LNCAP (cell line): Measurements from ENCODE around the gene PDE4D.

Experiments used
- TF ChIP-seq, protein P1 (sequence below): fragments of 450-650 bp; IDR thresholded peaks from 2 replicates; pipeline ENCODE4 v1.5.1; 2017; ENCODE audit warnings: mild to moderate bottlenecking

Gene PDE4D

DNA sequence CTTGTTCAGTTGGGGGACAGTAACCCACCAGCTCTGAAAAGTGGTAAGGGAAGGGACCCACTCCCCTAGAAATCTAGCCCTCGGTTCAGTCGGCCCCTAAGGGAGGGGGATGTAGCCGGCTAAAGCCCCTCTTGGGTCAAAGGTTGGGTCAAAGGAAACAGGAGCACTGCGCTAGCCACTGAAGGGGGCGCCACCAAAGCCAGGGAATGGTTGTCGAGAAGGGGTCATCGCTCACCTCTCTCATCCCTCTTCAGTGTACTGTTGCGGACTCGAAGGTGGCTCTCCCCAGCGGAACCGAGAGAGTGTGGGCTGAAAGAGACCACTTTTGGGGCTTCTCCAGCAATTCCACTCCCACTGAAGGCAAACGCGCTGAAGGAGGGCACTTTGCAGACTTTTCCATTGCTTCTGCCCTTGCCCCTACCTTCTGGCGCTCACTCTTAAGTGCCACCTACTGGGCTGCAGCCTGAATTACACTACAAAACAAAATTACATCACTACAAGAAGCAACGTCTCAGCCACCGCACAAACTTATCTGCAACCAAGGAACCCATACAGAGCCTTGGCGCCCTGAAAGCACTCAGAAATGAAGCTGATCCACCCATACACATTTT lies 396.9 kb downstream of the PDE4D start:
- TF ChIP-seq, protein P1, sequence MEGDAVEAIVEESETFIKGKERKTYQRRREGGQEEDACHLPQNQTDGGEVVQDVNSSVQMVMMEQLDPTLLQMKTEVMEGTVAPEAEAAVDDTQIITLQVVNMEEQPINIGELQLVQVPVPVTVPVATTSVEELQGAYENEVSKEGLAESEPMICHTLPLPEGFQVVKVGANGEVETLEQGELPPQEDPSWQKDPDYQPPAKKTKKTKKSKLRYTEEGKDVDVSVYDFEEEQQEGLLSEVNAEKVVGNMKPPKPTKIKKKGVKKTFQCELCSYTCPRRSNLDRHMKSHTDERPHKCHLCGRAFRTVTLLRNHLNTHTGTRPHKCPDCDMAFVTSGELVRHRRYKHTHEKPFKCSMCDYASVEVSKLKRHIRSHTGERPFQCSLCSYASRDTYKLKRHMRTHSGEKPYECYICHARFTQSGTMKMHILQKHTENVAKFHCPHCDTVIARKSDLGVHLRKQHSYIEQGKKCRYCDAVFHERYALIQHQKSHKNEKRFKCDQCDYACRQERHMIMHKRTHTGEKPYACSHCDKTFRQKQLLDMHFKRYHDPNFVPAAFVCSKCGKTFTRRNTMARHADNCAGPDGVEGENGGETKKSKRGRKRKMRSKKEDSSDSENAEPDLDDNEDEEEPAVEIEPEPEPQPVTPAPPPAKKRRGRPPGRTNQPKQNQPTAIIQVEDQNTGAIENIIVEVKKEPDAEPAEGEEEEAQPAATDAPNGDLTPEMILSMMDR = peak; percentile 45

DNA sequence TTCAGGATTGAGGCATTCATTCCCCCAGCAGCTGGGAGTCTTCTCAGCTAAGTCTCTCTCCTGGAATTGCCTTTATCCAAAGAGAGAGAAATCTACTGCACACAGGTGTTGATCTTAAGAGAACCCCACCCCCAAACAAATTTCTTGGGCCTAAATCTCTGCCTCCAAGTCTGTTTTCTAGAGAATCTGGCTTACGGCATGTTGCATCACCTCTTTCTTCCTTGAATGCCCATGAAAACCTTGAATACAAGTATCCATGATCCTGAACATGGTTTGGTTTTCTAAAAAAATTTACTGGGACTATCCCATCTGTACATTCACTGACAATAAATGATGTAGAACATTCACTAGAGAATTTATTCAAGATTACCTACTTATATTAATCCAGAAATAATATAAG lies 401.6 kb downstream of the PDE4D start:
- TF ChIP-seq, protein P1 = no peak

DNA sequence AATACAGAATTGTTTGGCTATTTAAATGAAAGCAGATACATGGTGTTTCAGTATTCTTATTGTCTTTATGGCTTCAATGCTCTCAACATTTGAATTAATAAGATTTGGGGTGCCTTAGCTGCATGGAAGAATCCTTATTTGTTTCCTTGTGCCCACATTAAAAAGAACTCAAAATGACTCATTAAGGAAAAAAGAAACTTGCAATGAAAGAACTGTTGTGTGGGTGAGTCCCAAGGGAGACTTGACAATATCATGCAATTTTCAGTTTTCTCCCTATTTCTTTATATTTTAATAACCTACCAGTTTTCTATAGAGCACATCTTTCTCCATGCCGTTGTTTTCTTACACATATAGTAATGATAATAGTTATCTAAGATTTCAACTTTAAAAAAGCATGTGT lies 404.0 kb downstream of the PDE4D start:
- TF ChIP-seq, protein P1 = no peak

DNA sequence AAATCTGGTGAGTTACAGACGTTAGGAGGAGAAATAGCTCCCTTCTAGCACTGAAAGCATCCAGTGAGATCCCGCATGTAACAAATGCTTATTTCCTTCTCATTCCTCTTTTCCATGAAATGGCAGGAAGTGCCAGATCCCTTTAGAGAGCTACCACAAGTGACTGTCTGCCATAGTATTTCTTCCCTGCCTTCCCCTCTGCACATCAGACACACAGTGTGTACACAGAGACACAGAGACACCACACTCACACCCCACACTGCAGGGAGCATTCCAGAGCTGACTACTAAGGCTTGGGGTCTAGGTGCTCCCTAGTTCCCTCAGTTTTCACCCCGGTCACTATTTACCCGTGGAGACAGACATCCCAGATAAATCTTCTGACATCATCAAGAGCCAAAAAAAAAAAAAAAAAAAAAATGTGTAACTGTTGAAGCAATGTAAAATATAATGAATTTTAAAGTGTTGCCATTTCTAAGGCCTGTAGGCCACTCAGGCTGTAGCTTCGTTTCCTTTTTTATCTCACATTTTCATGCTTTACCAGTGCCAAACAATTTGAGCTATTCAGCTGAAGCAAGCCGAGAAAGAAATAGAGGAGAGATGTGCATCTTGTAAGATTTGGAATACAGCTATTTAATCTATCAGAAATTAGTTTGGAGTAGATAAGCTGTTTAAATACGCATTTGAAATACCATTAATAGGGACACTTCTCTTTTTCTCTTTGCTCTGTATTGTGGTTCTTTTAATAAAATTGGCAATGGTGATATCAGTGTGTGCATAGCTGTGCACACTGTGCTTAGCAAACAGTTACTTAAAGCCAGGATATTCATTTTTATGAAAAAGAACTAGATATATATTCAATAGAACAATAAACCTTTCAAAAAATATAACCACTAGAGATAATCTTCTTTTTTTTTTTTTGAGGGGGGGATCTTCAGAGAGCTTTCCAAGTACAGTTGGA lies 405.5 kb downstream of the PDE4D start:
- TF ChIP-seq, protein P1 = no peak

DNA sequence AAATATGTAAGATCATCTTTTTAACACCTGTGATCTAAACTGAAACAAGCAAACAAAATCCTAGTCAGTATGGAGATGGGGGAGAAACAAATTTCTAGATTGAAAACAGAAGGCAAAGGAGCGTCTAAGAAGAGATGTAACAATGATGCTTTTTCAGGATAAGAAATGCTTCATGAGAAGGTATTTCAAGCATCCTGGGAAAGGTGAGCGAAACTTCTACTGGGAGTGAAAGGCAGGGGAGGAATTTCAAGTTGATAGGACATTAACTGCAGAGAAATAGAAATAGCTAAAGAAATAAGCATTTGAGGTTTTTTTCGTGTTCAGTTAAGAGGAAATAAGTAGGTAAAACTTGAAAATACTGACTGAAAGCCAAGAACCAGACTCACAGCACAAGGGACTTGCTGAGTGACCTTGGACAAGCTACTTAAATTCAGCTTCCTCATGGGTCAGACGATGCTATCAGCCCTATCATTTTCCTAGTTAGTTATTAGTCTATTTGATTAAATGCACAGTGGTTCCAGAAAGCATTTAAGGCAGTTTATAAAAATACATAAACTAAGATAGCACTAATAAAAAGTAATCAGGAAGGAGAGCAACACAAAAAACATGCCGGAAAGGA lies 406.3 kb downstream of the PDE4D start:
- TF ChIP-seq, protein P1 = no peak

DNA sequence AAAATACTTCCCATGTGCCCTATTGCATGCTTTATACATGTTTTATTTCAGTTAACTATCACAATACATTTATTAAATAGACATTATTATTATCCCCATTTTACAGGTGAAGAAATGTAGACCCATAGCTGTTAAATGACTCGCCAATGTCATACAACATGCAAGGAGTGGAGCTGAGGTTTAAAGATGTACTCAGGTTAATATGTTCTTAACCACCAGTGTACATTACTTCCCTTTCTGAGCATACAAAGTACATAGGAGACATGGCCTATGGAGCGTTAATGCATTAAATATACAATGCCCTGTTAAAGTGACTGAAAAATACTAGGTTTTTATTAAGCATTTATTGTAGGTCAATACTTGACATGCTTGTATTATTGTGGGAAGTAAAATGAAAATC lies 407.0 kb downstream of the PDE4D start:
- TF ChIP-seq, protein P1 = no peak

DNA sequence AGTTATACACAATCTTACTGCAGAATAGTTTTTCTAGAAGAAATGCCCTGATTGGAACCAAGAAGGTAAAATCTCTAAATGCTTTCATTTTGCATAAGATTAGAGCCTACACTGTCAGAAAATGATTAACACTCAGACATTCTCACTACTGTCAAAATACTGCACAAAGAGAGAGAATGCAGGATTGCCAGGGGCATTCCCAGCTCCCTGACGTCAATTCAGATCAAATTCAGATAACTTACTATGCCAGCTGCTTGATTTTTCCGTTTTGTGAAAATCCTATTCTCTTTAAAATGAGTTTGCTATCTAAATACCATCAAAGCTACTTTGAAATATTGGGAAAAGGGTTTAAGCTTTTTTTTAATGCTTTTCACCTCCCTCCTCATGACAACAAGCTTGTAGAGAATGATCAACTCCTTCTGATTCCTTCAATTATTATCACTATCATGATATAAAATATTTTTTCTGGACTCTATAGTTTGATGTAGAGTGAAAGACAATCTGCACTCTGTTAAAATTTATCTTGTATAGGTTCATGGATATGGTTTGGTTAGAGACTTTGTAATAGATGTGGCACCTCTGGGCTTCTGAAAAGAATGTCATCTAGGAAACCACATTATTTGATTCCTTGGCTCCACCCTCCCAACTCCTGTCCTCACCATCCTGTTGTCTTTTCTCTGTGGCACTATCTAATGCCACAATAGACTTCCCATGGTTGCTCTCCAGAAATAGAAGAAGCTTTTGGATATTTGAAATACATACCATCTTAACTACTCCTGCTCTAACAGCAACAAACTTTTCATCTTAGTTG lies 407.7 kb downstream of the PDE4D start:
- TF ChIP-seq, protein P1 = no peak
